Fibroblast of gingiva (primary cell): ENCODE data around the gene MORN2.

ENCODE experiments used
- DNase-seq: peaks from one replicate; pipeline ENCODE4 v3.0.0-alpha.2; 2011; ENCODE audit warnings: low read depth

The MORN2 gene

GRCh38 chr2:38875576-38876367 is at the start of gene MORN2, which contains the start of gene DHX57:
Gene MORN2 (plus strand): TSS chr2:38875976.
Gene DHX57 (minus strand): TSS chr2:38875934. CDS start chr2:38868405, 7,529 bp downstream.
- peak; percentile 80 for DNase-seq

GRCh38 chr2:38827539-38828145 is 48.1 kb upstream of the MORN2 start:
- peak; percentile 82 for DNase-seq

GRCh38 chr2:38828460-38828859 is 47.3 kb upstream of the MORN2 start:
- DNase-seq: no peak

GRCh38 chr2:38829971-38830370 is 45.8 kb upstream of the MORN2 start:
- DNase-seq: no peak

GRCh38 chr2:38830526-38831159 is 45.1 kb upstream of the MORN2 start:
- DNase-seq: no peak

GRCh38 chr2:38835015-38835601 is 40.7 kb upstream of the MORN2 start:
- peak; percentile 2 for DNase-seq

GRCh38 chr2:38835990-38836389 is 39.8 kb upstream of the MORN2 start:
- DNase-seq: no peak

GRCh38 chr2:38836791-38837190 is 39.0 kb upstream of the MORN2 start:
- DNase-seq: no peak

- DNase-seq: no peak
Observed at GRCh38 chr2:38850045-38850444, 25.7 kb upstream of the MORN2 start.

GRCh38 chr2:38856165-38856564 is 19.6 kb upstream of the MORN2 start:
- DNase-seq: peak; percentile 43

GRCh38 chr2:38862476-38862875 is 13.3 kb upstream of the MORN2 start:
- DNase-seq: no peak

- DNase-seq: no peak
Observed at GRCh38 chr2:38863061-38863695, 12.6 kb upstream of the MORN2 start.

- no peak for DNase-seq
Observed at GRCh38 chr2:38866773-38867443, 8.9 kb upstream of the MORN2 start.

GRCh38 chr2:38871432-38871831 is 4.3 kb upstream of the MORN2 start:
- no peak for DNase-seq

GRCh38 chr2:38873763-38874162 is 2.0 kb upstream of the MORN2 start:
- DNase-seq: no peak

- DNase-seq: no peak
Observed at GRCh38 chr2:38875227-38875575, 575 bp upstream of the MORN2 start.

GRCh38 chr2:38876407-38876806 is 631 bp downstream of the MORN2 start:
- DNase-seq: no peak

GRCh38 chr2:38886063-38886462 is 10.3 kb downstream of the MORN2 start:
- DNase-seq: no peak

- no peak for DNase-seq
Observed at GRCh38 chr2:38887347-38887746, 11.6 kb downstream of the MORN2 start.

- DNase-seq: no peak
Observed at GRCh38 chr2:38887902-38888554, 12.3 kb downstream of the MORN2 start.

GRCh38 chr2:38889045-38889444 is 13.3 kb downstream of the MORN2 start:
- DNase-seq: no peak
